Activated T-helper 2 cell treated with anti-CD3 and anti-CD28 coated beads, Interferon-gamma antibody, Interleukin-2, Interleukin-4, amounts not matched to agents 10 μg/mL and 5 μg/mL and 100 μg/mL, durations not matched to agents 14 hours and 24 hours and 36 hours (primary cell): ENCODE data around the gene STON2. TPM values are rescaled to one million over a fixed set of nuclear protein-coding genes. Genes with fewer than 3 reads are reported as not detected.
"Not testable (repeated sequence)": the region's sequence is repeated elsewhere in the genome, so short reads cannot be mapped to it uniquely, and the experiment has no call there.

ENCODE experiments used
- DNase-seq: peaks from one replicate; pipeline ENCODE4 v3.0.0; 2021; ENCODE audit warnings: low spot score
- H3K27ac Mint-ChIP-seq: one replicate; pipeline ENCODE4 v1.8.0; 2021; ENCODE audit warnings: mixed read lengths
- H3K27me3 Mint-ChIP-seq: one replicate; pipeline ENCODE4 v1.8.0; 2021; ENCODE audit warnings: low read depth, mixed read lengths
- H3K36me3 Mint-ChIP-seq: one replicate; pipeline ENCODE4 v1.8.0; 2021; ENCODE audit warnings: low read depth, mixed read lengths
- H3K4me1 Mint-ChIP-seq: one replicate; pipeline ENCODE4 v1.8.0; 2021; ENCODE audit warnings: low read depth, mixed read lengths
- H3K4me3 Mint-ChIP-seq: one replicate; pipeline ENCODE4 v1.8.0; 2021; ENCODE audit warnings: low read depth, mild to moderate bottlenecking, moderate library complexity, mixed read lengths
- H3K9me3 Mint-ChIP-seq: one replicate; pipeline ENCODE4 v1.8.0; 2021; ENCODE audit warnings: mixed read lengths
- intact Hi-C: fragments of 100-400 bp; cut with micrococcal nuclease; formaldehyde crosslinking; loops from one replicate; pipeline ENCODE4 v1.15.1; 2023
- total RNA-seq: library from RNA; stranded (reverse); gene quantifications from 2 replicates; pipeline ENCODE4 v1.2.3, GENCODE V29; 2022

The STON2 gene
- total RNA-seq, 1 donor from 2014 or later: not detected

DNA sequence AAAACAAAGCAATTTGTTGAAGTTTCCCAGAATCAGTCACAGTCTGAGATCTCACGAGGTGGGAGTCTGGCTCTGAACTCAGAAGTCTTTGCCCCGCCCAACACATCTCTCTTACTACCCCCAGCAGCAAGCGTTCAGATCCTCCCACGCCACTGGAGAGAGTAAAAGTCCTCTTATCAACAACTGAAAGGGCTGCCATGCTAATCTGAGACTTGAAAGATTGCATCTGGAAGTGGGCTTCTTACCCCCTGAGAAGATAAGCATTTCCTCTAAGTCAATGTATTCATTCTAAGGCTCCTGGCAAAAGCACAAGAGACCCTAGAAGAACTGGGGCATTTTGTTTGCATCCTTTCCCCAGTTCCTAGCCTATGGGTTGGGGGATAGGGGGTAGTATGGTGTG, 34.1 kb upstream of the STON2 start:
- intact Hi-C loops: no loop called here
- H3K9me3 Mint-ChIP-seq: no peaks in the 10 kb centered on the region
- no peak overlapping the region for H3K27ac Mint-ChIP-seq
- H3K4me3 Mint-ChIP-seq: no peak overlapping the region
- peaks cover 10% of the 10 kb centered on the region for H3K4me1 Mint-ChIP-seq
- no peak for DNase-seq
- H3K36me3 Mint-ChIP-seq: no peaks in the 10 kb centered on the region
- H3K27me3 Mint-ChIP-seq: peaks cover 64% of the 10 kb centered on the region

DNA sequence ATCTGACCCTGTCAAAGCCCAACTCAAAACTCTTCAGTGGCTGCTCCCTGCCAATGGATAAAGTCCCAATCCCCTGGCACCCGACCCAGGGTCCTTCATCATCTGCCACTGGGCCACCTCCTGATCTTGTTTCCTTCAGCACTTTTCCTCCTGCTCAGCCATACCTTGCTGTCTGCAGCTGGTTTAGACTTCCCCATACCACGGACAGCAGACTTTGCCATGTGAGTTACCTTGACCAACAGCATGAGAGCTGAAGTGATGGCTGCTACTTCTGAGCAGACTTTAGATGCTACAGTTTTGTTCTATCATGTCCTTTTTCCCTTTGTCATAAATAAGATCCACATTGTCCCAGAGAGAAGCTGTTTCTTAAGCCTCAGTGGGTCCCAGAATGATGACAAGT, 33.3 kb upstream of the STON2 start:
- H3K9me3 Mint-ChIP-seq: no peaks in the 10 kb centered on the region
- DNase-seq: no peak

DNA sequence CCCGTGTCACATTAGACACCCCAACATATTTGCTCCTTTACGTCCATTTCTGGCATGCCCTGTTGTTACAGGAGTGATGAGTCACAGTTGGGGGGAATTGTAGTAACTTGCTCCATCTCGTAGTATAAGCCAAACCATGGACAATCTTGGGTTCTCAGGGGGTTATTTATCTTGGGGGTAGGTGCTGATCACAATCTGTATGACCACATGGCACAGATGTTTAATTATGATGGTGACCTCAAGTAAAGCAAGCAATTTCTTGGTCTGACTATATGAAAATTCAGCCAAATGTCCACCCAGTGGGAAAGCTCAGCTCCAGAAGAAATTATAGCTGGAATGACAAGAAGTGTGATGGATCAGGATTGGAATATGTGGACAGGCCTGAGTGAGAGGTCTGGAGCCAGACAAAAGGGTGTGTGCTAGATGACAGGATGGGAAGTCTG, 32.1 kb upstream of the STON2 start:
- Mint-ChIP-seq H3K4me1 (peaks cover 9% of the 10 kb centered on the region), H3K27me3 (peaks cover 52% of the 10 kb centered on the region)

More for the DNA sequence above, 33.3 kb upstream of the STON2 start:
- intact Hi-C loops: no loop called here
- Mint-ChIP-seq H3K4me1 (peaks cover 10% of the 10 kb centered on the region), H3K27me3 (peaks cover 57% of the 10 kb centered on the region), H3K4me3 (no peak overlapping the region), H3K36me3 (no peaks in the 10 kb centered on the region), H3K27ac (no peak overlapping the region)

DNA sequence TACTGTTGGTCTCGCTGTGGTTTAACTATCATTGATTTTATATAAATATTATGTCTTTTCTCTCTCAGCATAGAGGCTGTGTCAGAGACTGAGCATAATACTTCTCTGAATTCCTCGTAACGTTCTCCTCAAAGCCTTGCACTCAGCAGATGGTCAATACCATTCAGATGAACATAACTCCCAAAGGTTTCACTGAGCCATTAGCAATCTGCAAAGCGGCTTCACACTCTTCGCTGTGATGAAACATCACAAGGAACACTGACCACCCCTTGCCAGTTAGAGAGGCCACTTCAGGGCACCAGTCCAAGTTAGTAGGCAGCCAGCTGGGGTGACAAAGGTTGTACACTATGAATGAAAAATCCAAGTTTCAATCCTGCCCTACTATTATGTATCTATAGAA, 30.1 kb upstream of the STON2 start:
- Mint-ChIP-seq H3K4me1 (peaks cover under 1% of the 10 kb centered on the region), H3K4me3 (no peak overlapping the region), H3K27ac (no peak overlapping the region), H3K27me3 (peaks cover 46% of the 10 kb centered on the region), H3K36me3 (no peaks in the 10 kb centered on the region), H3K9me3 (no peaks in the 10 kb centered on the region)
- no peak for DNase-seq
- intact Hi-C loops: no loop called here

More for the DNA sequence above, 32.1 kb upstream of the STON2 start:
- no peak for DNase-seq
- Mint-ChIP-seq H3K36me3 (no peaks in the 10 kb centered on the region), H3K4me3 (no peak overlapping the region), H3K27ac (no peak overlapping the region), H3K9me3 (no peaks in the 10 kb centered on the region)
- intact Hi-C loops: no loop called here

DNA sequence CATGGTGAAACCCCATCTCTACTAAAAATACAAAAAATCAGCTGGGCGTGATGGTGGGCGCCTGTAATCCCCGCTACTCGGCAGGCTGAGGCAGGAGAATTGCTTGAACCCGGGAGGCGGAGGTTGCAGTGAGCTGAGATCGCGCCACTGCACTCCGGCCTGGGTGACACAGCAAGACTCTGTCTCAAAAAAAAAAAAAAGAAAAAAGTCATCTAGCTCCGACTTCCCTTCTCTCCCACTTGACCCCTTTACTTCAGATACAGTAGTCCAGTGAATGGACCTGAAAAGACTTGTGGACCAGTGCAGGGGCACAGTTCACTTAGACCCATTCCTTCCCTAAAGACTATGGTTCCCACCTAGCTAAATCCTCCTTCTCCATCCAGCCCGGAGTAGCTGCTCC, 29.6 kb upstream of the STON2 start:
- H3K27me3 Mint-ChIP-seq: peaks cover 41% of the 10 kb centered on the region
- DNase-seq, intact Hi-C loops: not testable (repeated sequence)

DNA sequence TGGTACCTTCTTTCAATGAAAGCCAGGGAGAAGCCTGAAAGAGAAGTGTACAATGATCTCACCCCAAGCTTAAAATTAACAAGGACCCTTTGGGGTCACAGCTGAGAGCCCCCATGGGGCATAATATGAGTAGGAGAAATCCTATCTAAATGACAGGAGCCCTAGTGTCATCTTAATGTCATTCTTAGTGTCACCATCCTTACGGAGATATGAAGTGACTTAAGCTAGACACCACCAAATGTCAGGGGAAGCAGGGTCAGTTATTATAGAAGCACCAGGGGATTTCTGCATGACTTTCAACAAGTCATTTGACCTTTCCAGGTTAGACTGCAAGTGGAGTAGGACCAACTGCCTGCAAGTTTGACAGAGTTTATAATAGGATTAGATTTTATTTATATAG, 28.9 kb upstream of the STON2 start:
- peaks cover 35% of the 10 kb centered on the region for H3K27me3 Mint-ChIP-seq
- H3K4me3 Mint-ChIP-seq: no peak overlapping the region
- H3K36me3 Mint-ChIP-seq: no peaks in the 10 kb centered on the region
- intact Hi-C loops: no loop called here
- DNase-seq: no peak
- H3K27ac Mint-ChIP-seq: no peak overlapping the region
- H3K4me1 Mint-ChIP-seq: no peaks in the 10 kb centered on the region
- H3K9me3 Mint-ChIP-seq: no peaks in the 10 kb centered on the region

More for the DNA sequence above, 29.6 kb upstream of the STON2 start:
- H3K4me3 Mint-ChIP-seq, H3K9me3 Mint-ChIP-seq, H3K4me1 Mint-ChIP-seq, H3K27ac Mint-ChIP-seq, H3K36me3 Mint-ChIP-seq: not testable (repeated sequence)

DNA sequence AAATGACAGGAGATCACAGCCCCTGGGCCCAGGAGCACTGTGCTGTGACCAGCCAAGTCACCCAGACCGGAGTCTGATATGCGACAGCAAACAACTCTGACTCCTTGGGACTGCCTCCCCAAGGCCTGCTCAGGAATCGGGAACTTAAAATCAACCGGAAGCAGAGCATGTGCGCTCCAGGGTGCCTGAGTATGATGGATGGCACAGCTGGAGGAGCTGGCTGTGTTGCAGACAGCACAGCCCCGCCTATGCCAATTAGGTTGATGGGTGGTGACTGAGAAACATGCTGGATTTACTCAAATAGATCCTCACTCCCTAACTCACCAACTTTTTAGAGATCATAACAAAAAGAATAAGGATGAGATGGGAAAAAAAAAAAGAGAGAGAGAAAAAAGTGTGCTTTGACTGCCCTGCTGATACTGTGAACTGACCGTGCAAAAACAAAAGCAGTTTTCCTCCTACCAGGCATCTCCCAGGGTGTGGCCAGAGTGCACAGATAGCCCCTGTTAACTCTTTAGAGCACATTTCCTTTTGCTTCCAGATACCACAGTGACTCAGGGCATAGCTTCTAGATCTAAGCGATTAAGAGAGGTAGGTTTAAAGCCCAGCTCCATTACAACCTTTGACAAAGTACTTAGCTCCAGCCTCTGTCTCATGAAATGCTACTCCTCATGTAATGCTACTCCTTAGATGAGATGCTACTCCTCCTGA, 27.4 kb upstream of the STON2 start:
- H3K27ac Mint-ChIP-seq: no peak overlapping the region
- no peak for DNase-seq
- H3K36me3 Mint-ChIP-seq: no peaks in the 10 kb centered on the region
- H3K9me3 Mint-ChIP-seq: no peaks in the 10 kb centered on the region
- peaks cover 22% of the 10 kb centered on the region for H3K27me3 Mint-ChIP-seq
- intact Hi-C loops: no loop called here
- H3K4me3 Mint-ChIP-seq: no peak overlapping the region
- H3K4me1 Mint-ChIP-seq: no peaks in the 10 kb centered on the region

DNA sequence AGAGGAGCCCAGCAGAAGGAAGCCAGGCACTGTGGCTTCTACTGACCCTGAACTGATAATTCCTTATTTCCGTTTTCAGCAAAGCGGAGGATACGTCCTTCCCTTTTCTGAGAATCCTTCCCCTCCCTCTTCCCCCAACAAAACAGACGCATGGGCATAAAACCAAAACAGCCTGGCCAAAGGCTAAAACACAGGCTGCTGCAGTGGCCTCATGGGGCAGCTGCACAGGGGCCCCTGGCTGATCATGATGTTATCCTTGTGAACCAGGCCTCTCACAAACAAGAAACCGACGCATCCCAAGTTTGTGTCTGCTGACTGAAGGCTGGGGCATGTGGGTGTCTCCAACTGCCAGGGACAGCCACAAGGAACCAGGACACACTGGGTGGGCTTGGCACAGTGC, 23.4 kb upstream of the STON2 start:
- no peaks in the 10 kb centered on the region for H3K9me3 Mint-ChIP-seq
- no peaks in the 10 kb centered on the region for H3K36me3 Mint-ChIP-seq
- no peak for DNase-seq
- intact Hi-C loops: no loop called here
- H3K27me3 Mint-ChIP-seq: peaks cover 9% of the 10 kb centered on the region
- no peak overlapping the region for H3K4me3 Mint-ChIP-seq
- no peaks in the 10 kb centered on the region for H3K4me1 Mint-ChIP-seq
- H3K27ac Mint-ChIP-seq: no peak overlapping the region

DNA sequence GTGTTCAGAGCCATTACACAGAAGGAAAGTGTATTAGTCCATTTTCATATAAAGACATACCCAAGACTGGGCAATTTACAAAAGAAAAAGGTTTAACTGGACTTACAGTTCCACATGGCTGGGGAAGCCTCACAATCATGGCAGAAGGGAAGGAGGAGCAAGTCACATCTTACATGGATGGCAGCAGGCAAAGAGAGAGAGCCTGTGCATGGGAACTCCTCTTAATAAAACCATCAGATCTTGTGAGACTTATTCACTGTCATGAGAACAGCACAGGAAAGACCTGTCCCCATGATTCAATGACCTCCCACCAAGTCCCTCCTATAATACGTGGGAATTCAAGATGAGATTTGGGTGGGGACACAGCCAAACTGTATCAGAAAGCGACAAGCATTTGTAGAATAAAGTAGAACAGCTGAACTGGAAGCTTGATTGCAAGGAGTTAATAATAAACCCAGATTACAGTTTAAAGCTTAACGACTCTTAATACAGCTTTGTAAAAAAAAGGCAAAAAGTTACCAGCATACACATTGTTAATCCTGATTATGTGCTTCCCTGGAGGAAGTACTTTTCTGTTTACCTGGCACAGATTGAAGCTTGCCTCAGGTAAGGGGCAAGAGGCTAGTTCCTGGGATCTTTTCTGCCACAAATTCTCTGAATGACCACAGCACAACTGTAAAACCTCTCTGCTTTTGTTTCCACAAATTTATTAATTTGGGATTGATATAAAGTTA, 18.1 kb upstream of the STON2 start:
- DNase-seq: no peak
- no peak overlapping the region for H3K27ac Mint-ChIP-seq
- peaks cover 4% of the 10 kb centered on the region for H3K9me3 Mint-ChIP-seq
- intact Hi-C loops: no loop called here
- H3K27me3 Mint-ChIP-seq: peaks cover 2% of the 10 kb centered on the region
- H3K4me3 Mint-ChIP-seq: no peak overlapping the region
- peaks cover 4% of the 10 kb centered on the region for H3K4me1 Mint-ChIP-seq
- H3K36me3 Mint-ChIP-seq: no peaks in the 10 kb centered on the region

DNA sequence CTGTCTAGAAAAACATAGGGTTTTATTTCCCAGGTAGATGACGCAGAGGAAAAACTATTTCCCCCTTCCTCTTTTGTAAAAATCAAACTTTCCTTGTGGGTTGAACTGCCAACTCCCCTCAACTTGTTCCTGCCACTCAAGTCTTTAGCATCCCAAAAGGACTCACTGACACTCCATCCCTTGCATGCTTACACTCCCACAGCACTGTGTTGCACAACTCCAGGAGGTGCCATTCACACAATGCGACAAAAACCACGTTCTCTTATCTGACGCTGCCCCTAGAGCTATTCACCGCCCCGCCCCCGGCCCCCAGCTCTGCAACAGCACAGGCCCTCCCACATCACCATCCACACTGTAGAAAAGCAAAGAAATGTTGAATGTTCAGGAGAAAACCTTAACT, 16.9 kb upstream of the STON2 start:
- peaks cover 2% of the 10 kb centered on the region for H3K27me3 Mint-ChIP-seq
- peaks cover 4% of the 10 kb centered on the region for H3K9me3 Mint-ChIP-seq
- DNase-seq: no peak
- H3K4me1 Mint-ChIP-seq: peaks cover 4% of the 10 kb centered on the region
- no peak overlapping the region for H3K4me3 Mint-ChIP-seq
- no peaks in the 10 kb centered on the region for H3K36me3 Mint-ChIP-seq
- intact Hi-C loops: no loop called here
- H3K27ac Mint-ChIP-seq: no peak overlapping the region

DNA sequence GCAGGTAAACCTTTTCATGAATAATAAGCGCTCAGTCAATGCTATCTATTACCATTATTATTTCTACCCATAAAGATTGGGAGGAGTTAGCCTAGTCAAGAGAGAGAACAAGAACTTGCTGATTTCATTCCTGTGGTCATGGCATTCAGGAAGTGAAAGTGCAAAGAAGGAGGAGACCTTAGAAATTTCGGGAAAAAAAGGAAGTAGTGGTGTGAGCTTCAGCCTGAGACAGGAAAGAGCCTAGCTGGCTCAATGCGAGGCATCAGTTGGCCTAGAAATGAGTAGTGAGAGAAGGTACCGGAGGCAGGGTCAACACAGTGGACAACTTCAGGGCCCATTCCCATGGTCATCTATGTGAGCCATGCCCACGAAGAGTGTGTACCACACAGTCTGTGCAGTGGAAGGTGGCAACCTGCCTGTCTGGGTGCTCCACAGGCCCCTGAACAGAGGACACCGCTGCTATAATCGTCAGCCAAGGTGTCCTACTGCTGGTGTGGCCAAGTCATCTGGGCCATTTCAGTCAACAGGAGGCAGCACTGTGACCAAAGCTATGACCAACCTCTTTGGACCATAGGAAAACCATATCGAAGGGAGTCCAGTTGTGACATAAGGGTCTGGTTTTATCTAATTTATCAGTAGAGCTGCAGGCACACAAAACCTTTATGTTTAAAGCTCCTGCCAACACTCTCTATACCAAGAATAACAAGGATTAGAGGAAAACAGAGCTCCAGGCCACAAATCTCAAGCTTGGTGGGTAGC, 16.2 kb upstream of the STON2 start:
- no peak overlapping the region for H3K27ac Mint-ChIP-seq
- intact Hi-C loops: no loop called here
- peaks cover 4% of the 10 kb centered on the region for H3K4me1 Mint-ChIP-seq
- DNase-seq: no peak
- H3K36me3 Mint-ChIP-seq: no peaks in the 10 kb centered on the region
- H3K9me3 Mint-ChIP-seq: peaks cover 4% of the 10 kb centered on the region
- H3K27me3 Mint-ChIP-seq: peaks cover 2% of the 10 kb centered on the region
- H3K4me3 Mint-ChIP-seq: no peak overlapping the region

DNA sequence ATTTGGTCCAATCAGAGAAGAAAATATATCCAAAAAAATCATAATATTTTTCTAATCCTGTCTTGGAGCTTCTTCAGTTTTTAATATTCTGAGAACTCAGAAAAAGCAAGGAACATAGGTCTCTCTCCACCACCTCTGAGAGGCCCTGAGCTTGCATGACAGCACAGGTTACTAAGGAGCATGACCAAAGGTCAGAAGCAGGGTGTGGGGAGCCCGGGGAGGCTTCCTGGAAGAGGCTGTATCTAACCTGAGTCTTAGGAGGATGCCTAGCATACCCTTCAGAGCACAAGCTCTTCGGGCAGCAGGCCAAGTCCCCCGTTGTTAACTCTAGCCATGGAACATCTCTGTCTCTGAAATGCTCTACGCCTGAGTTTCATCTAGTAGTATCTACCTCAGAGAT, 15.7 kb upstream of the STON2 start:
- Mint-ChIP-seq H3K4me3 (no peak overlapping the region), H3K4me1 (peaks cover 4% of the 10 kb centered on the region), H3K9me3 (peaks cover 4% of the 10 kb centered on the region), H3K36me3 (no peaks in the 10 kb centered on the region), H3K27ac (no peak overlapping the region), H3K27me3 (peaks cover 5% of the 10 kb centered on the region)
- intact Hi-C loops: no loop called here
- no peak for DNase-seq

DNA sequence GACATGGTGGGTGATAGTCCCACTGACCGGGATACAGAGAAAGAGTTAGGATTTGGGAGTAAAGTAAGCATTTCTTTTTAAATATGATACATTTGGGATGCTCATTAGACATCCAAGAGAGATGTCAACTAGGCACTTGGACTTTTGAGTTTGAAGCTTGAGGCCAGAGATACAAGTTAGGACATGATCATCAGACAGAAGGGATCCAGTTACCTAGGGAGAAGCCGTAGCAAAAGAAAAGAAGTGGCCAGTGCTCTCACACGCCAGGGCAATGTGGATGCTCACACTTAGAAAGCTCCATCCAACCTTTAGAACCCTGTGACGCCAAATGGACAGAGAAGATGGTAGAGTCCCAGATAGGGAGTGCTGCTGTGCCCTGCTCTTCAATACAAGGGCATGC, 14.0 kb upstream of the STON2 start:
- intact Hi-C loops: no loop called here
- peaks cover 5% of the 10 kb centered on the region for H3K27me3 Mint-ChIP-seq
- H3K36me3 Mint-ChIP-seq: no peaks in the 10 kb centered on the region
- H3K4me1 Mint-ChIP-seq: peaks cover 4% of the 10 kb centered on the region
- no peak overlapping the region for H3K27ac Mint-ChIP-seq
- peaks cover 4% of the 10 kb centered on the region for H3K9me3 Mint-ChIP-seq
- no peak overlapping the region for H3K4me3 Mint-ChIP-seq
- no peak for DNase-seq
